SH-SY5Y (cell line): ENCODE measurements around the gene TACR1.

Source experiments
- GATA2 ChIP-seq: IDR thresholded peaks from 2 replicates; pipeline ENCODE4 v1.6.1; 2011; ENCODE audit warnings: mild to moderate bottlenecking, low read depth, low read length
- GATA3 ChIP-seq: IDR thresholded peaks from 2 replicates; pipeline ENCODE4 v1.6.1; 2011; ENCODE audit warnings: low read depth, mild to moderate bottlenecking, low read length, moderate library complexity

DNA sequence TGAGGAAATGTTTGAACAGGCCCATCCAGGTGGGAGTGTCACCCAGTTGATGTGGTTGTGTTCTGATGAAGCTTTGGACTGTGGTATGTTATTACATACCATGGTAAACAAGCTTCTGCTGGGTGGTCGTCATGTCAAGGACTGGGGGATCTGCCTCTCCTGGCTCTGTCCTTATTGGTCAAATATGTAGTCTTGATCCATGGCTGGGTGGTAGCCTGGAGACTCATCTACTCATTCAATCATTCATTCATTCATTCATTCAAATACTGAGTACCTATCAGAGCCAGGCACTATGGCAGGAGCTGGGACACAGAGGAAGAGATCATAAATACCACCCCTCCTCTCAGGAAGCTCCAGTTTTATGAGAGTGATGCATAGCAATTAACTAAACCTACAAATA is 60.8 kb downstream of the TACR1 start:
- no peak for TF ChIP-seq GATA2
- TF ChIP-seq GATA3: no peak
